ENCODE results near the gene PJA1. TPM values are rescaled to one million over a fixed set of nuclear protein-coding genes. Genes with fewer than 3 reads are reported as not detected.

PJA1 gene
- total and polyA plus RNA-seq, 2 donors (not counting 3 experiments of a cell fraction or from before 2014, with no cell fraction given): 8.2 to 16.1 TPM

GRCh38 chrX:69178592-69178991 lies 13.3 kb upstream of the PJA1 start:
- DNase-seq (ENCODE audit: low read depth, low spot score) (no peak), FAIRE-seq (no peak)
- no peaks in the 10 kb centered on the region for H3K9me1 ChIP-seq (replicated peaks; ENCODE audit: control insufficient read depth, extremely low read depth, insufficient read depth, low read length)
- no peaks in the 10 kb centered on the region for H3K9me3 ChIP-seq (replicated peaks; ENCODE audit: control insufficient read depth, insufficient read depth, low read length)
- H3K27ac ChIP-seq (ENCODE audit: insufficient read depth, low read depth, low read length): no peak overlapping the region
- no peak for TF ChIP-seq FOS (IDR thresholded peaks at IDR 0.05; ENCODE audit: borderline replicate concordance, insufficient read depth, low read length)
- TF ChIP-seq MYC (IDR thresholded peaks at IDR 0.05; ENCODE audit: low read depth, low read length): no peak
- no peak overlapping the region for H3K4me3 ChIP-seq (replicated peaks in 1 of 3; ENCODE audit: insufficient read depth in 1 of 3, low read depth in 1 of 3, low read length in 3 of 3)
- no peaks in the 10 kb centered on the region for H3K79me2 ChIP-seq (ENCODE audit: control insufficient read depth, insufficient read depth, low read length)
- no peaks in the 10 kb centered on the region for H4K20me1 ChIP-seq (replicated peaks; ENCODE audit: control insufficient read depth, extremely low read depth, insufficient read depth, low read length)
- no peaks in the 10 kb centered on the region for H3K36me3 ChIP-seq (ENCODE audit: control insufficient read depth in 2 of 2, extremely low read depth in 1 of 2, insufficient read depth in 2 of 2, low read length in 2 of 2)
- no peak overlapping the region for H3K4me2 ChIP-seq (ENCODE audit: insufficient read depth, low read length)
- CTCF ChIA-PET: no interaction called here
- POLR2A ChIA-PET: no interaction called here
- intact Hi-C loops (cut with micrococcal nuclease) (no loop called here), dilution Hi-C loops (cut with MboI; ENCODE audit: extremely low pct_ligation_motif_present, low sequenced_read_pairs) (no loop called here)
- no peaks in the 10 kb centered on the region for H3K4me1 ChIP-seq (ENCODE audit: control insufficient read depth, extremely low read depth, insufficient read depth, low read length)
- no peak overlapping the region for H3K9ac ChIP-seq (replicated peaks; ENCODE audit: extremely low read depth, insufficient read depth, low read length)
- no peak overlapping the region for H2AFZ ChIP-seq (ENCODE audit: low read depth, low read length)
- no peaks in the 10 kb centered on the region for H3K27me3 ChIP-seq (ENCODE audit: control insufficient read depth in 2 of 2, insufficient read depth in 2 of 2, low read length in 2 of 2)
- BruUV-seq (replicated peaks): no TSS peak

GRCh38 chrX:69177511-69178162 lies 12.4 kb upstream of the PJA1 start:
- H3K79me2 ChIP-seq (ENCODE audit: control insufficient read depth, insufficient read depth, low read length): no peaks in the 10 kb centered on the region
- no peaks in the 10 kb centered on the region for H3K36me3 ChIP-seq (ENCODE audit: control insufficient read depth in 2 of 2, extremely low read depth in 1 of 2, insufficient read depth in 2 of 2, low read length in 2 of 2)
- dilution Hi-C loops (cut with MboI; ENCODE audit: extremely low pct_ligation_motif_present, low sequenced_read_pairs) (no loop called here), intact Hi-C loops (cut with micrococcal nuclease) (no loop called here)
- no peak overlapping the region for H3K9ac ChIP-seq (replicated peaks; ENCODE audit: extremely low read depth, insufficient read depth, low read length)
- H3K4me3 ChIP-seq (replicated peaks in 1 of 3; ENCODE audit: insufficient read depth in 1 of 3, low read depth in 1 of 3, low read length in 3 of 3): no peak overlapping the region
- H2AFZ ChIP-seq (ENCODE audit: low read depth, low read length): no peak overlapping the region
- H3K9me1 ChIP-seq (replicated peaks; ENCODE audit: control insufficient read depth, extremely low read depth, insufficient read depth, low read length): no peaks in the 10 kb centered on the region
- no peaks in the 10 kb centered on the region for H3K27me3 ChIP-seq (ENCODE audit: control insufficient read depth in 2 of 2, insufficient read depth in 2 of 2, low read length in 2 of 2)
- TF ChIP-seq MAX (IDR thresholded peaks at IDR 0.05; ENCODE audit: insufficient read depth, insufficient read length) (no peak), MYC (IDR thresholded peaks at IDR 0.05; ENCODE audit: low read depth, low read length) (no peak), EZH2 (IDR thresholded peaks at IDR 0.05; ENCODE audit: borderline replicate concordance, low read depth, low read length, severe bottlenecking) (no peak)
- H3K27ac ChIP-seq (ENCODE audit: insufficient read depth, low read depth, low read length): no peak overlapping the region
- no peaks in the 10 kb centered on the region for H3K4me1 ChIP-seq (ENCODE audit: control insufficient read depth, extremely low read depth, insufficient read depth, low read length)
- ChIA-PET POLR2A (no interaction called here), CTCF (no interaction called here)
- no peak for FAIRE-seq
- no TSS peak for BruUV-seq (replicated peaks)
- no peak for DNase-seq (ENCODE audit: low read depth, low spot score)
- no peaks in the 10 kb centered on the region for H3K9me3 ChIP-seq (replicated peaks; ENCODE audit: control insufficient read depth, insufficient read depth, low read length)
- no peaks in the 10 kb centered on the region for H4K20me1 ChIP-seq (replicated peaks; ENCODE audit: control insufficient read depth, extremely low read depth, insufficient read depth, low read length)
- H3K4me2 ChIP-seq (ENCODE audit: insufficient read depth, low read length): no peak overlapping the region
